ENCODE data around the gene RPTOR. TPM values are rescaled to one million over a fixed set of nuclear protein-coding genes. Genes with fewer than 3 reads are reported as not detected.

Gene RPTOR
- polyA plus RNA-seq, 2 donors = 7.1 to 10.5 TPM

DNA sequence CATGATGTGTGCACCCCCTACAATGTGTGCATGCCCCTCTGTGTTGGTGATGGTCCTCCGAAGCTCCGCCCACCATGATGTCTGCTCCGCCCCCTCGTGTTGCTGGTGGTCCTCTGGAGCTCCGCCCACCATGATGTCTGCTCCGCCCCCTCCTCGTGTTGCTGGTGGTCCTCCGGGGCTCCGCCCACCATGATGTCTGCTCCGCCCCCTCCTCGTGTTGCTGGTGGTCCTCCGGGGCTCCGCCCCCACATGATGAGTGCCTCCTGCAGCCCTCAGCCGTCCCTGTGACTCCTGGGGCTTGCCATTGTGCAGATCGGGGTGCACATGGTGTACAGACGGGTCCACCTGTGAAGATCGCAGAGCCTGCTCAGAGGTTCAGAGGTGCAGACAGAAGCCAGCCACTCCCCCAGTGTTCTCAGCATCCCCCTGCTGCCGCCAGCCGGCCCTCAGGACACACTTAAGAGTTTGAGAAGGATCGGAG is 317.9 kb downstream of the RPTOR start:
- no peaks in the 10 kb centered on the region for H3K9me3 ChIP-seq (ENCODE audit: control insufficient read depth in 2 of 2, insufficient read depth in 1 of 2, low read depth in 1 of 2, low read length in 1 of 2)
- WGBS, 2 donors = 92% methylated on average over 18 to 20 of the region's 20 CpGs
- H3K4me3 ChIP-seq (ENCODE audit: low read depth in 1 of 2, low read length in 2 of 2) = no peak overlapping the region
- H3K27me3 ChIP-seq (ENCODE audit: control insufficient read depth in 1 of 2, insufficient read depth in 2 of 2, low read length in 2 of 2) = no peaks in the 10 kb centered on the region
- H3K36me3 ChIP-seq (ENCODE audit: control insufficient read depth in 2 of 2, insufficient read depth in 2 of 2, low read length in 1 of 2) = peaks cover 0 to 7% of the 10 kb centered on the region in 2 donors
- H3K27ac ChIP-seq (ENCODE audit: low read depth in 2 of 2, low read length in 1 of 2) = no peak overlapping the region
- H3K4me1 ChIP-seq (ENCODE audit: control insufficient read depth in 2 of 2, insufficient read depth in 2 of 2, low read length in 1 of 2) = peaks cover 2 to 8% of the 10 kb centered on the region in 2 donors

GRCh38 chr17:80862978-80863377 is 318.3 kb downstream of the RPTOR start:
- WGBS, 2 donors = 95 to 96% methylated on average over 10 of the region's 10 CpGs

GRCh38 chr17:80863626-80864025 is 319.0 kb downstream of the RPTOR start:
- H3K4me3 ChIP-seq (ENCODE audit: low read depth in 1 of 2, low read length in 2 of 2) = no peak overlapping the region
- H3K9me3 ChIP-seq (ENCODE audit: control insufficient read depth in 2 of 2, insufficient read depth in 1 of 2, low read depth in 1 of 2, low read length in 1 of 2) = no peaks in the 10 kb centered on the region
- 96 to 97% methylated on average over 13 of the region's 13 CpGs for WGBS, 2 donors
- H3K27ac ChIP-seq (ENCODE audit: low read depth in 2 of 2, low read length in 1 of 2) = no peak overlapping the region
- no peaks in the 10 kb centered on the region for H3K27me3 ChIP-seq (ENCODE audit: control insufficient read depth in 1 of 2, insufficient read depth in 2 of 2, low read length in 2 of 2)
- H3K4me1 ChIP-seq (ENCODE audit: control insufficient read depth in 2 of 2, insufficient read depth in 2 of 2, low read length in 1 of 2) = peaks cover 2 to 8% of the 10 kb centered on the region in 2 donors
- H3K36me3 ChIP-seq (ENCODE audit: control insufficient read depth in 2 of 2, insufficient read depth in 2 of 2, low read length in 1 of 2) = peaks cover 0 to 4% of the 10 kb centered on the region in 2 donors

More at GRCh38 chr17:80862978-80863377, 318.3 kb downstream of the RPTOR start:
- no peaks in the 10 kb centered on the region for H3K27me3 ChIP-seq (ENCODE audit: control insufficient read depth in 1 of 2, insufficient read depth in 2 of 2, low read length in 2 of 2)
- peaks cover 2 to 8% of the 10 kb centered on the region in 2 donors for H3K4me1 ChIP-seq (ENCODE audit: control insufficient read depth in 2 of 2, insufficient read depth in 2 of 2, low read length in 1 of 2)
- H3K36me3 ChIP-seq (ENCODE audit: control insufficient read depth in 2 of 2, insufficient read depth in 2 of 2, low read length in 1 of 2) = peaks cover 0 to 4% of the 10 kb centered on the region in 2 donors
- no peak overlapping the region for H3K27ac ChIP-seq (ENCODE audit: low read depth in 2 of 2, low read length in 1 of 2)
- no peaks in the 10 kb centered on the region for H3K9me3 ChIP-seq (ENCODE audit: control insufficient read depth in 2 of 2, insufficient read depth in 1 of 2, low read depth in 1 of 2, low read length in 1 of 2)
- H3K4me3 ChIP-seq (ENCODE audit: low read depth in 1 of 2, low read length in 2 of 2) = no peak overlapping the region

DNA sequence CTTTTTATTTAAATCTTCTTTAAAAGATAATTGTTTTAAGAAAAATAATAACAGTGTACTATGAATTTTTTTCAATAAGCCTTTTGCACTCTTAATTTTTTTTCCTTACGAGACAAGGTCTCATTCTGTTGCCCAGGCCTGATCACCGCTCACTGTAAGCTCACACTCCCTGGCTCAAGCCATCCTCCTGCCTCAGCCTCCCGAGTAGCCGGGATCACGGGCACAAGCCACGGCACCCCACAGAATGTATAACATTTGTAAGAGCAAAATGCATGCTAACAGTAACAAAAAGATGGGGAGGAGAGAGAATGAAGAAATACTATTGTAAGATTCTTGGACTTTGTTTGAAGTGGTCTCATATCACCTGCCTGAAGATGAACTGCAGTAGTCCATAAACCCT is 320.1 kb downstream of the RPTOR start:
- 98 to 99% methylated on average over 6 of the region's 6 CpGs for WGBS, 2 donors
- H3K27me3 ChIP-seq (ENCODE audit: control insufficient read depth in 1 of 2, insufficient read depth in 2 of 2, low read length in 2 of 2) = no peaks in the 10 kb centered on the region
- no peak overlapping the region for H3K4me3 ChIP-seq (ENCODE audit: low read depth in 1 of 2, low read length in 2 of 2)
- no peaks in the 10 kb centered on the region for H3K9me3 ChIP-seq (ENCODE audit: control insufficient read depth in 2 of 2, insufficient read depth in 1 of 2, low read depth in 1 of 2, low read length in 1 of 2)
- peaks cover 0 to 4% of the 10 kb centered on the region in 2 donors for H3K36me3 ChIP-seq (ENCODE audit: control insufficient read depth in 2 of 2, insufficient read depth in 2 of 2, low read length in 1 of 2)
- H3K27ac ChIP-seq (ENCODE audit: low read depth in 2 of 2, low read length in 1 of 2) = no peak overlapping the region
- no peaks in the 10 kb centered on the region for H3K4me1 ChIP-seq (ENCODE audit: control insufficient read depth in 2 of 2, insufficient read depth in 2 of 2, low read length in 1 of 2)

- Histone ChIP-seq H3K27ac (ENCODE audit: low read depth in 2 of 2, low read length in 1 of 2) (no peak overlapping the region), H3K4me3 (ENCODE audit: low read depth in 1 of 2, low read length in 2 of 2) (no peak overlapping the region), H3K27me3 (ENCODE audit: control insufficient read depth in 1 of 2, insufficient read depth in 2 of 2, low read length in 2 of 2) (no peaks in the 10 kb centered on the region), H3K4me1 (ENCODE audit: control insufficient read depth in 2 of 2, insufficient read depth in 2 of 2, low read length in 1 of 2) (no peaks in the 10 kb centered on the region), H3K9me3 (ENCODE audit: control insufficient read depth in 2 of 2, insufficient read depth in 1 of 2, low read depth in 1 of 2, low read length in 1 of 2) (no peaks in the 10 kb centered on the region), H3K36me3 (ENCODE audit: control insufficient read depth in 2 of 2, insufficient read depth in 2 of 2, low read length in 1 of 2) (no peaks in the 10 kb centered on the region)
- 17 to 19% methylated on average over 8 of the region's 8 CpGs for WGBS, 2 donors
Observed at GRCh38 chr17:80866050-80866793, 321.6 kb downstream of the RPTOR start.

GRCh38 chr17:80868022-80868609 is 323.5 kb downstream of the RPTOR start:
- Histone ChIP-seq H3K27me3 (ENCODE audit: control insufficient read depth in 1 of 2, insufficient read depth in 2 of 2, low read length in 2 of 2) (no peaks in the 10 kb centered on the region), H3K36me3 (ENCODE audit: control insufficient read depth in 2 of 2, insufficient read depth in 2 of 2, low read length in 1 of 2) (peaks cover 0 to under 1% of the 10 kb centered on the region in 2 donors), H3K4me3 (ENCODE audit: low read depth in 1 of 2, low read length in 2 of 2) (no peak overlapping the region), H3K9me3 (ENCODE audit: control insufficient read depth in 2 of 2, insufficient read depth in 1 of 2, low read depth in 1 of 2, low read length in 1 of 2) (no peaks in the 10 kb centered on the region), H3K4me1 (ENCODE audit: control insufficient read depth in 2 of 2, insufficient read depth in 2 of 2, low read length in 1 of 2) (peaks cover 3% of the 10 kb centered on the region in 2 donors), H3K27ac (ENCODE audit: low read depth in 2 of 2, low read length in 1 of 2) (no peak overlapping the region)
- 80 to 87% methylated on average over 5 of the region's 5 CpGs for WGBS, 2 donors

DNA sequence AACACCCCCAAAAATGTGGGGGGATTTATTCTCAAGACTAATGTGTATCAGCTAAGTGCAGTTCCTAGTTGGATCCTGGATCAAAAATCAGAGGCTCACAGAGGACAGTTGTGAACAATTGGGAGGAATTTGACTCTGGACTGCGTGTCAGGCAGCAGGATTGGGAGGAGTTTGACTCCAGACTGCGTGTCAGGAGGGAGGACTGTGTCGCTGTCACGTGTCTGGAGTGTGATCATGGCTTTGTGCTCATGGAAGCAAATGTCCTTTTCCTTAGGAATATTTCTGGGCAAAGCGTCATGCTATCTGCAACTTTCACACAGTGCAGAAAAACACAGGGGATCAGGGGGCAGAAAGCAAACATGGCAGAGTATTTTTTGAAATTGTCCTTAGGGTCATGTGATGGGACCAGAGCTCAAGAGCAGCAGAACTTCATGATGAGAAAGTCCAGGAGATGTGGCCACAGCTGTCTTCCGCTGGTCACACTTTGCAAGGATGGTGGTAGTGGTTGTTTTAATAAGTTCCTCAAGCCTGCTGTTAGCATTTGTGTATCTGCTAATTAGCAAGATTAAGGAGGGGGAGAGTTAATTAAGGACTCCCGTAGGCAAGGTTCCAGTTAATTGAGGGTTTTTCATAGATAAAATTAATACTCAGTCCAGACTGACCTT is 325.0 kb downstream of the RPTOR start:
- WGBS, 2 donors = 90 to 92% methylated on average over 7 of the region's 7 CpGs
- H3K4me1 ChIP-seq (ENCODE audit: control insufficient read depth in 2 of 2, insufficient read depth in 2 of 2, low read length in 1 of 2) = peaks cover 3% of the 10 kb centered on the region in 2 donors
- no peak overlapping the region for H3K27ac ChIP-seq (ENCODE audit: low read depth in 2 of 2, low read length in 1 of 2)
- no peak overlapping the region for H3K4me3 ChIP-seq (ENCODE audit: low read depth in 1 of 2, low read length in 2 of 2)
- H3K27me3 ChIP-seq (ENCODE audit: control insufficient read depth in 1 of 2, insufficient read depth in 2 of 2, low read length in 2 of 2) = no peaks in the 10 kb centered on the region
- H3K9me3 ChIP-seq (ENCODE audit: control insufficient read depth in 2 of 2, insufficient read depth in 1 of 2, low read depth in 1 of 2, low read length in 1 of 2) = no peaks in the 10 kb centered on the region
- H3K36me3 ChIP-seq (ENCODE audit: control insufficient read depth in 2 of 2, insufficient read depth in 2 of 2, low read length in 1 of 2) = peaks cover 2 to 4% of the 10 kb centered on the region in 2 donors

DNA sequence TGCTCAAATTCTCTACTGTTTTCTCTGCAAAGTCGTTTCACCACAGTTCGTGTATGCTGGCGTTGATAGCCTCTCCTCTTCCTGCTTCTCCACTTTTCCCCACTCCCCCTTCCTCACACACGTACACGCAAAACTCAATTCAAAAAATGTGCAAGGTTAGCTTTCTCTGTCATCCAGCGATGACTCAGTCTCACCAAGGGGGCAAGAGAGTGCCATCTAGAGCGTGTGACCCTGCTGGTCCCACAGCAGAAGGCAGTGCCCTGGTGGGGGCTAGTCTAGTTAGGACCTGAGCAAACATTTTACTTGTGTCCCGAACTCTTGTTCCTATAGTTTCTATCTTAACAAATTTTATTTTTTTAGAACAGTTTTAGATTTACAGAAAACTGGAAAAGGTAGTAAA is 325.8 kb downstream of the RPTOR start:
- H3K4me3 ChIP-seq (ENCODE audit: low read depth in 1 of 2, low read length in 2 of 2) = no peak overlapping the region
- H3K27me3 ChIP-seq (ENCODE audit: control insufficient read depth in 1 of 2, insufficient read depth in 2 of 2, low read length in 2 of 2) = no peaks in the 10 kb centered on the region
- no peaks in the 10 kb centered on the region for H3K9me3 ChIP-seq (ENCODE audit: control insufficient read depth in 2 of 2, insufficient read depth in 1 of 2, low read depth in 1 of 2, low read length in 1 of 2)
- H3K27ac ChIP-seq (ENCODE audit: low read depth in 2 of 2, low read length in 1 of 2) = no peak overlapping the region
- WGBS, 2 donors = 73 to 79% methylated on average over 8 of the region's 8 CpGs
- peaks cover 3 to 4% of the 10 kb centered on the region in 2 donors for H3K36me3 ChIP-seq (ENCODE audit: control insufficient read depth in 2 of 2, insufficient read depth in 2 of 2, low read length in 1 of 2)
- H3K4me1 ChIP-seq (ENCODE audit: control insufficient read depth in 2 of 2, insufficient read depth in 2 of 2, low read length in 1 of 2) = peaks cover 3% of the 10 kb centered on the region in 2 donors

DNA sequence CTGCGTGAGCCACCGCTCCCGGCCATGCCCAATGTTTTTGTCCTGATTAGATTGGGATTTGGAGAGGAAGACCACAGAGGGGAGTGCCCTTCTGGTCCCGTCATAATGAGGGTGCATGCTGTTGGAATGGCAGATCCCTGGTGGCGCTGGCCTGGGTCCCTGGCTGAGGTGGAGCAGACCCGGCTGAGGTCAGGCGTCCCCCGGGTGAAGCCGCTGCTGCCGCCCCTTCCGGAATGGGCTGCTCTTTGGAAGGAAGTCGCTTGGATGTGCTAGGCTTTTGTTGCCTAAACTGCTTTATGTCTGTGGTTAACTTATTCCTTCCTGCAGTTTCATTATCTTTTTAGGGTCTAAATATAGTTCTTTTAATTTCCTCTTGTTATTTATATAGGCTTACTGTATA is 326.7 kb downstream of the RPTOR start:
- H3K4me1 ChIP-seq (ENCODE audit: control insufficient read depth in 2 of 2, insufficient read depth in 2 of 2, low read length in 1 of 2) = peaks cover 3% of the 10 kb centered on the region in 2 donors
- no peak overlapping the region for H3K27ac ChIP-seq (ENCODE audit: low read depth in 2 of 2, low read length in 1 of 2)
- WGBS, 2 donors = 69 to 74% methylated on average over 12 of the region's 12 CpGs
- H3K27me3 ChIP-seq (ENCODE audit: control insufficient read depth in 1 of 2, insufficient read depth in 2 of 2, low read length in 2 of 2) = no peaks in the 10 kb centered on the region
- no peak overlapping the region for H3K4me3 ChIP-seq (ENCODE audit: low read depth in 1 of 2, low read length in 2 of 2)
- H3K9me3 ChIP-seq (ENCODE audit: control insufficient read depth in 2 of 2, insufficient read depth in 1 of 2, low read depth in 1 of 2, low read length in 1 of 2) = no peaks in the 10 kb centered on the region
- H3K36me3 ChIP-seq (ENCODE audit: control insufficient read depth in 2 of 2, insufficient read depth in 2 of 2, low read length in 1 of 2) = peaks cover 3 to 4% of the 10 kb centered on the region in 2 donors
